ENCODE results near the gene PTPRD.

The PTPRD gene

GRCh38 chr9:10014889-10015288, 597.9 kb downstream of the PTPRD start:
- no peak for TF ChIP-seq PRDM1 (tag by site-specific recombination; IDR thresholded peaks at IDR 0.05)
- TF ChIP-seq ZNF335 (tag by site-specific recombination; conservative IDR thresholded peaks at IDR 0.05): no peak
- TF ChIP-seq ZBTB17 (tag by site-specific recombination; IDR thresholded peaks at IDR 0.05): no peak
- TF ChIP-seq ZSCAN5A (tag by site-specific recombination; IDR thresholded peaks at IDR 0.05): no peak
- TF ChIP-seq KLF7 (tag by site-specific recombination; IDR thresholded peaks at IDR 0.05; ENCODE audit: borderline replicate concordance): no peak
- TF ChIP-seq ZNF623 (tag by site-specific recombination; IDR thresholded peaks at IDR 0.05): no peak
- no peak for TF ChIP-seq ZNF707 (tag by site-specific recombination; IDR thresholded peaks at IDR 0.05)
- TF ChIP-seq ZNF24 (tag by site-specific recombination; IDR thresholded peaks at IDR 0.05): no peak
- Histone ChIP-seq H3K36me3 (ENCODE audit: control insufficient read depth in 2 of 2, insufficient read depth in 1 of 2, low read length in 2 of 2) (no peaks in the 10 kb centered on the region), H3K9me3 (ENCODE audit: control insufficient read depth, insufficient read depth, low read depth, low read length) (no peaks in the 10 kb centered on the region), H3K4me1 (ENCODE audit: control insufficient read depth, insufficient read depth, low read length) (no peaks in the 10 kb centered on the region), H3K4me3 (ENCODE audit: low read depth, low read length) (no peak overlapping the region), H3K27ac (ENCODE audit: extremely low read depth, low read depth, low read length) (no peak overlapping the region)
- ChIA-PET CTCF (no interaction called here), POLR2A (no interaction called here)

- H3K27ac ChIP-seq (ENCODE audit: extremely low read depth, low read depth, low read length): no peak overlapping the region
- no peaks in the 10 kb centered on the region for H3K36me3 ChIP-seq (ENCODE audit: control insufficient read depth in 2 of 2, insufficient read depth in 1 of 2, low read length in 2 of 2)
- TF ChIP-seq RBAK (tag by site-specific recombination; IDR thresholded peaks at IDR 0.05): no peak
- TF ChIP-seq ZNF37A (tag by site-specific recombination; IDR thresholded peaks at IDR 0.05): no peak
- no peak for TF ChIP-seq BCL6B (tag by site-specific recombination; IDR thresholded peaks at IDR 0.05)
- no peak for TF ChIP-seq PATZ1 (tag by site-specific recombination; IDR thresholded peaks at IDR 0.05)
- no peak for TF ChIP-seq GLIS2 (tag by site-specific recombination; IDR thresholded peaks at IDR 0.05)
- no peak for TF ChIP-seq ZBTB11 (tag by site-specific recombination; conservative IDR thresholded peaks at IDR 0.05; ENCODE audit: low read depth)
- TF ChIP-seq ZFP69B (tag by site-specific recombination; IDR thresholded peaks at IDR 0.05): no peak
- no peak for TF ChIP-seq ZSCAN5A (tag by site-specific recombination; IDR thresholded peaks at IDR 0.05)
- TF ChIP-seq ZFP41 (tag by site-specific recombination; IDR thresholded peaks at IDR 0.05; ENCODE audit: borderline replicate concordance): no peak
- TF ChIP-seq ZNF561 (tag by site-specific recombination; IDR thresholded peaks at IDR 0.05; ENCODE audit: borderline replicate concordance): no peak
- no peak for TF ChIP-seq MZF1 (tag by site-specific recombination; IDR thresholded peaks at IDR 0.05; ENCODE audit: borderline replicate concordance)
- no peak for TF ChIP-seq ZNF433 (tag by site-specific recombination; IDR thresholded peaks at IDR 0.05; ENCODE audit: low read depth)
- H3K9me3 ChIP-seq (ENCODE audit: control insufficient read depth, insufficient read depth, low read depth, low read length): no peaks in the 10 kb centered on the region
- no peaks in the 10 kb centered on the region for H3K4me1 ChIP-seq (ENCODE audit: control insufficient read depth, insufficient read depth, low read length)
- H3K4me3 ChIP-seq (ENCODE audit: low read depth, low read length): no peak overlapping the region
- ChIA-PET CTCF (interaction anchor here (1.2 kb wide), 1 partner anchor 67 kb away, joined by 3 read pairs; no protein-coding TSS in a partner anchor), POLR2A (no interaction called here)
Measured at GRCh38 chr9:10009401-10009800, 603.4 kb downstream of the PTPRD start.
